OCI-LY1 (cell line): Measurements from ENCODE around the gene PIP4K2B.

Experiments used
- H2AFZ ChIP-seq: fragments of 200-600 bp; sonication (generic), shearing (Covaris generic); 2 replicates; pipeline ENCODE4 v1.6.0; 2014; ENCODE audit warnings: antibody characterized with exemption, mild to moderate bottlenecking, low read length
- H3F3A ChIP-seq: fragments of 200-600 bp; sonication (generic), shearing (Covaris generic); 2 replicates; pipeline ENCODE4 v1.6.0; 2014; ENCODE audit warnings: mild to moderate bottlenecking, antibody characterized with exemption, low read length, moderate library complexity; ENCODE audit not compliant: insufficient read depth
- H3K27ac ChIP-seq: fragments of 200-600 bp; sonication (generic); 2 replicates; pipeline ENCODE4 v1.5.1; 2014; ENCODE audit warnings: low read length, mixed run types, mild to moderate bottlenecking, low read depth; ENCODE audit not compliant: poor library complexity, severe bottlenecking
- H3K27me3 ChIP-seq: fragments of 200-600 bp; sonication (generic); 2 replicates; pipeline ENCODE4 v1.6.0; 2014; ENCODE audit warnings: antibody characterized with exemption, mild to moderate bottlenecking, low read length, moderate library complexity; ENCODE audit not compliant: insufficient read depth
- H3K36me3 ChIP-seq: fragments of 200-600 bp; sonication (generic); 2 replicates; pipeline ENCODE4 v1.6.1; 2014; ENCODE audit warnings: mild to moderate bottlenecking, antibody characterized with exemption, low read length, moderate library complexity, mixed read lengths; ENCODE audit not compliant: insufficient read depth
- H3K4me1 ChIP-seq: fragments of 200-600 bp; sonication (generic); 2 replicates; pipeline ENCODE4 v1.5.1; 2014; ENCODE audit warnings: mild to moderate bottlenecking, low read length, moderate library complexity; ENCODE audit not compliant: insufficient read depth, severe bottlenecking
- H3K4me2 ChIP-seq: fragments of 200-600 bp; sonication (generic), shearing (Covaris generic); 2 replicates; pipeline ENCODE4 v1.6.1; 2014; ENCODE audit warnings: low read length
- H3K4me3 ChIP-seq: fragments of 200-600 bp; sonication (generic); 2 replicates; pipeline ENCODE4 v1.5.1; 2014; ENCODE audit warnings: low read length, low read depth, mild to moderate bottlenecking, mixed read lengths; ENCODE audit not compliant: poor library complexity, severe bottlenecking
- H3K79me2 ChIP-seq: fragments of 200-600 bp; shearing (Covaris generic); 2 replicates; pipeline ENCODE4 v1.6.1; 2016; ENCODE audit warnings: mixed run types, low read length, mixed read lengths; ENCODE audit not compliant: insufficient read depth
- H3K9ac ChIP-seq: fragments of 200-600 bp; sonication (generic), shearing (Covaris generic); 2 replicates; pipeline ENCODE4 v1.6.1; 2014; ENCODE audit warnings: mild to moderate bottlenecking, low read length, mixed read lengths
- H3K9me2 ChIP-seq: fragments of 200-600 bp; sonication (generic), shearing (Covaris generic); 2 replicates; pipeline ENCODE4 v1.6.1; 2014; ENCODE audit warnings: low read depth, mild to moderate bottlenecking, low read length, mixed read lengths
- H3K9me3 ChIP-seq: fragments of 200-600 bp; shearing (Covaris generic); 2 replicates; pipeline ENCODE4 v1.6.1; 2014; ENCODE audit warnings: low read length, mixed read lengths
- H4K20me1 ChIP-seq: fragments of 200-600 bp; sonication (generic), shearing (Covaris generic); 2 replicates; pipeline ENCODE4 v1.6.0; 2016; ENCODE audit warnings: mild to moderate bottlenecking, low read length; ENCODE audit not compliant: insufficient read depth
- EZH2 ChIP-seq: fragments of 200-600 bp; sonication (generic), shearing (Covaris generic); IDR thresholded peaks from 2 replicates; pipeline ENCODE4 v1.8.0; 2017; ENCODE audit warnings: borderline replicate concordance, mixed run types, mild to moderate bottlenecking, antibody characterized with exemption, low read length, moderate library complexity, mixed read lengths
- TF ChIP-seq, protein P1 (sequence below): fragments of 200-600 bp; sonication (generic), shearing (Covaris generic); IDR thresholded peaks from 2 replicates; pipeline ENCODE4 v1.5.1; 2017; ENCODE audit warnings: mild to moderate bottlenecking, antibody characterized with exemption, low read length, moderate library complexity, mixed read lengths

Gene PIP4K2B

DNA sequence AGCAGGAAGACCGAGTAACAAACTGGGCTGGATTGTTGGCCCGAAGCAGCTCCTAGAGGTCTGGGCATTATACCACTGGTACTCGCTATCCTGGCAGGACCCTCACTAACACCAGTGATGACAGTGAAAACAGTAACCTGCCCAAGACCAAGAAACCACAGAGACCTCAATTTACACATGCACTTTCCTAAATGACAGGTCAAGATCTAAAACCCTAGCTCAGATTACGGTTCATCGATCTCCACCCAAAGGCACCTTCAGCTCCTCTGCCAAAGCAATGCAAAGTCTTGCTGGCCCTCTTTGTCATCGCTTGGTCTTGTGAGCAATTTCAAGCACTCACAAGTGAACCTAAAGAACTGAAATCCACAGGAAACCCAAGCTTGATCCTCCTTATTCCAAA, 1.5 kb downstream of the PIP4K2B start:
- Histone ChIP-seq H3K4me3 (peak overlapping the region; percentile 84), H3K79me2 (no peaks in the 10 kb centered on the region), H2AFZ (no peak overlapping the region), H4K20me1 (no peaks in the 10 kb centered on the region), H3K27ac (peak overlapping the region; percentile 56), H3K36me3 (peaks cover 19% of the 10 kb centered on the region), H3K27me3 (no peaks in the 10 kb centered on the region), H3K9me3 (no peaks in the 10 kb centered on the region), H3K9ac (peak overlapping the region; percentile 88; the same call in 1 of the 2 replicates), H3K4me1 (peaks cover 28% of the 10 kb centered on the region), H3K9me2 (no peaks in the 10 kb centered on the region), H3F3A (no peaks in the 10 kb centered on the region), H3K4me2 (peak overlapping the region; percentile 97)
- TF ChIP-seq, protein P1, sequence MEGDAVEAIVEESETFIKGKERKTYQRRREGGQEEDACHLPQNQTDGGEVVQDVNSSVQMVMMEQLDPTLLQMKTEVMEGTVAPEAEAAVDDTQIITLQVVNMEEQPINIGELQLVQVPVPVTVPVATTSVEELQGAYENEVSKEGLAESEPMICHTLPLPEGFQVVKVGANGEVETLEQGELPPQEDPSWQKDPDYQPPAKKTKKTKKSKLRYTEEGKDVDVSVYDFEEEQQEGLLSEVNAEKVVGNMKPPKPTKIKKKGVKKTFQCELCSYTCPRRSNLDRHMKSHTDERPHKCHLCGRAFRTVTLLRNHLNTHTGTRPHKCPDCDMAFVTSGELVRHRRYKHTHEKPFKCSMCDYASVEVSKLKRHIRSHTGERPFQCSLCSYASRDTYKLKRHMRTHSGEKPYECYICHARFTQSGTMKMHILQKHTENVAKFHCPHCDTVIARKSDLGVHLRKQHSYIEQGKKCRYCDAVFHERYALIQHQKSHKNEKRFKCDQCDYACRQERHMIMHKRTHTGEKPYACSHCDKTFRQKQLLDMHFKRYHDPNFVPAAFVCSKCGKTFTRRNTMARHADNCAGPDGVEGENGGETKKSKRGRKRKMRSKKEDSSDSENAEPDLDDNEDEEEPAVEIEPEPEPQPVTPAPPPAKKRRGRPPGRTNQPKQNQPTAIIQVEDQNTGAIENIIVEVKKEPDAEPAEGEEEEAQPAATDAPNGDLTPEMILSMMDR = no peak
- no peak for TF ChIP-seq EZH2

DNA sequence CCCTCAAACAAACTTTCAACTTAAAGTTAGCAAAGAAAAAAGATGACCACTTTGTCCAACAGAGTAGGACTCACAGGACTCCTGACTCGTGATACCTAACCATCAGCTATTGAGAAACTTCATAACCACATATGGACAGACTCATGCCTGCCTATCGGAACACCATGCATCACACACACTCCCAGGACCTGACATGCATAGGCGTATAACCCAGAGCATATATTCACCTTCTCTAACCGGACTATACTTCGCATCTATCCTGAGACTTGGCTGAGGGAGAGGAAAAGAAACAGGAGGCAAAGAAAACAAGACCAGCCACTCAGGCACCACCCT, 2.2 kb downstream of the PIP4K2B start:
- TF ChIP-seq, protein P1 = no peak
- TF ChIP-seq EZH2 = no peak
- H2AFZ ChIP-seq = no peak overlapping the region
- H3K9me3 ChIP-seq = no peaks in the 10 kb centered on the region
- H3K27ac ChIP-seq = no peak overlapping the region
- H4K20me1 ChIP-seq = no peaks in the 10 kb centered on the region
- H3K79me2 ChIP-seq = no peaks in the 10 kb centered on the region
- no peaks in the 10 kb centered on the region for H3F3A ChIP-seq
- H3K36me3 ChIP-seq = peaks cover 12% of the 10 kb centered on the region
- peak overlapping the region; percentile 97; the same call in 1 of the 2 replicates for H3K4me2 ChIP-seq
- no peaks in the 10 kb centered on the region for H3K9me2 ChIP-seq
- peaks cover 28% of the 10 kb centered on the region for H3K4me1 ChIP-seq
- no peak overlapping the region; the same call in 1 of the 2 replicates for H3K9ac ChIP-seq
- no peaks in the 10 kb centered on the region for H3K27me3 ChIP-seq
- no peak overlapping the region for H3K4me3 ChIP-seq

DNA sequence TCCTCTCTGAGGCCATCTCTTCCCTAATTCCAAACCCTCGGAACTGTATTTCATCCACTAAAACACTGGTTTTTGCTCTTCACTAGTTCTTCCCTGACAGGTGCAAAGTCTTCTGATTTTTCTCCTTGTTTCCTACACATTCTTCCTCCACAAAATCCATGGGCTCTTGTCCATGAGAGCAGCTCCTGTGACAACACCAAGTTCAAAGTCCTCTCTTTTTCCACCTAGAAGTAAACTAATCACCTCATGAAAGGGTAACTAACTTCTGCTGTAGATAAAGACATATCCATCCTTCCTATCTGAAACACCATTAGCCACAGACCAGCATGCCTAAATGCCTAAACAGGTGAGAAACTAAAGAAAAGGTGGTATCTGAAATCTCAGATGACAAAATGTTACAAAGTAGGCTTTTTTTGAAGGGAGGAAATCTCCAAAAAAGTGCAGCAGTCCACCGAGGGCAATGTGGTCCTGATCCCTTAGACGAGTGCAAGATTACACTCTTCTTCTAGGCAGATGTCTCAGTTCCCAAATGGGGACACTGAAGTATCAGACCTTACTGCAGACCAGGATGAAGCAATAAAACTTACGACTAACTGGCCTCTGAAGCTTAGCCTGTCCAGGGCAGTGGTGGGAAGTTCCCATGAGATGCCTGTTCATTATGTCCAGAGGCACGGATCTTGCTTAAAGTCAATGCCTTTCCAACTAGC, 2.8 kb downstream of the PIP4K2B start:
- H4K20me1 ChIP-seq = no peaks in the 10 kb centered on the region
- H3K4me2 ChIP-seq = no peak overlapping the region
- no peaks in the 10 kb centered on the region for H3K27me3 ChIP-seq
- no peak for TF ChIP-seq EZH2
- TF ChIP-seq, protein P1 = no peak
- H3K27ac ChIP-seq = no peak overlapping the region
- no peaks in the 10 kb centered on the region for H3K9me3 ChIP-seq
- H3K9me2 ChIP-seq = no peaks in the 10 kb centered on the region
- no peak overlapping the region for H3K4me3 ChIP-seq
- H3K9ac ChIP-seq = no peak overlapping the region
- H3F3A ChIP-seq = no peaks in the 10 kb centered on the region
- no peak overlapping the region for H2AFZ ChIP-seq
- H3K79me2 ChIP-seq = no peaks in the 10 kb centered on the region
- H3K4me1 ChIP-seq = peaks cover 28% of the 10 kb centered on the region
- H3K36me3 ChIP-seq = peaks cover 7% of the 10 kb centered on the region
